Erythroblast (primary cell): ENCODE measurements around the gene YPEL1.
A peak's percentile ranks its signal among the peaks of the same experiment; 100 is the strongest.

ENCODE experiments used
- DNase-seq, 2 experiments: peaks; one replicate each; lab custom pipeline; 2025; lab: John Stamatoyannopoulos, UW
- GATA1 ChIP-seq: IDR thresholded peaks from 2 replicates; pipeline ENCODE4 v1.6.1; 2011; ENCODE audit warnings: low read depth, mild to moderate bottlenecking, control low read depth, low read length, moderate library complexity
- POLR2A ChIP-seq: IDR thresholded peaks from 2 replicates; pipeline ENCODE4 v1.6.1; 2011; ENCODE audit warnings: mild to moderate bottlenecking, low read length

The YPEL1 gene

GRCh38 chr22:21735200-21736083, at the start of gene YPEL1:
YPEL1 (minus strand) TSS chr22:21735794; CDS start chr22:21710744, 25,050 bp downstream.
- TF ChIP-seq POLR2A (peak; percentile 26), GATA1 (no peak)
- peak; percentile 96 for DNase-seq

DNA sequence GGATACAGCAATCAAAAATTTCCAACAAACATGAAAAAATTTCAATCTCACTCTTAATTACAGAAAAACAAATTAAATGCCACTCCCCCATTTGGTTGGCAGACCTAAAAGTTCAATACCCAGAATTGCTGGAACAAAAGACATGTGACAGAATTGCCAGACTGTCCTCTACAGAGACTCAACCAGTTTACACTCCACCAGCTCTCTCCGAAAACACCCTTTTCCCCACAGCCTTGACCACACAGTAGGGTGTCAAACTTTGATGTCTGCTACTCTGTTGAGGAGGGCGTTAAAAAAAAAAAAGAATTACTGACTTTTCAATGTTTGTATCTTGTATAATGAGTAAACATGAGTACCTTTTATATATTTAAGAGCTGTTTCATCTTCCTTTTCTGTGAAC, 44.7 kb upstream of the YPEL1 start:
- TF ChIP-seq POLR2A (no peak), GATA1 (no peak)
- DNase-seq = no peak

DNA sequence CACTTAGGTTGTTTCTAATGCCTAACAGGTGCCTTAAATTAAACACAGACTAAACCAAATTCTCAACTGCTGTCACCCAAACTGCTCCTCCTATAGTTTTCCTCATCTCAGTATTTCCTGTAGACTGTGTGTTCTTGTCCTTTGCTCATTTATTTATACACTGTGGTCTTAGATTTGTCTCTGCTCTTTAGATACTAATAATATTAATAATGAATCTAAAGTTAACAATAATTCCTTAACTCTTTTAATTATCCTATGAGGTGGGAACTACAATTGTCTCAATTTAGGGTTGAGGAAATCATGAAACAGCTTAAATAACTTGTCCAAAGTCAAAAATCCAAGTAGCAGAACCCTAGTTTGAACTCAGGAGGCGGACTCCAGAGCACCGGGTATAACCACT, 43.9 kb upstream of the YPEL1 start:
- TF ChIP-seq GATA1 (no peak), POLR2A (no peak)
- DNase-seq = no peak

DNA sequence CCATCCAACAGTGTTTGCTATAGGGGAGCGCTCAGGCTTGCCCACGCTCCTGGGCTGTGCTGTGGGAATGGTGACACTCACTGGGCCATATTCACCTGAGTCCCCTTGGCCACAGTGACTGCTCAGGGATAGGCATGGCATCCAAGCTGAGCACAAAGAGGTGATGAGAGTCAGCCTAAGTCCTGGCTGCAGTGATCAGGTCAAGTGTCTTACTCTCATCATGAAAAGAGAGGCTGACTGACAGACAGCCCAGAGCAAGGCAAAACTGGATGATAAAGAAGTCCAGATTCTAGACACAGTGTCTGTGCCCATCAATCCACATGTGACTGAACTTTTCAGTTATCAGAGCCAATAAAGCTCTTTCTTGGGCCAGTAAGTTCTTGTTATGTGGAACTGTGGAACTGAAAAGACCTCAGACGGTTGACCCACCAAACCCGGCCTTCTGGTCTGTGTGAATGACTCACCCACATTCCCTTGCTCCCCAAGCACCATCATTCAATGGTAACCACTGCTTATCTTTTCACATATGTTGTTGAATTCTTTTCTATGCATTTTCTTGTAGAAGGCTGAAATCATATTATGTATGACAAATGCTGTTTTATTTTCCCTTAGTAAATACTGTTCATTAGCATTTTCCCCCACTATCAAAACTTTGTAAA, 43.2 kb upstream of the YPEL1 start:
- DNase-seq = peak in 1 of 2 experiments; percentile 12
- TF ChIP-seq POLR2A (no peak), GATA1 (no peak)

DNA sequence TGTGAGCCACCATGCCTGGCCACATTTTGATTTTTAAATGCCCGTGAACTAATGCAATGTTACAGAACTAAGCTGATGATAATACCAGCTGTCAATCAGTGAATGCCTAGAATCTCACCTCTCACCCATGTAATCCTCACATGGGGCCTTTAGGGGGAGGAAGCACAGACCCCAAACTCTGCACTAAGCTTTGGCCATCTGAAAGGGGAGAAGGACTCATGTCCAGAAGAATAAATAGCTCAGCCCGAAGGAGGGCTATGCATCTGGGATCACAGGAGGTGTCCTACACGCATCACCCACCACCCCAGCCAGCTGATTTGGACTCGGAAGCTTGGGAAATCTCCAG, 36.0 kb upstream of the YPEL1 start:
- TF ChIP-seq GATA1 (no peak), POLR2A (no peak)
- DNase-seq = no peak

- no peak for DNase-seq
- TF ChIP-seq GATA1 (no peak), POLR2A (no peak)
These were observed 32.8 kb upstream of the YPEL1 start for GRCh38 chr22:21768435-21768834.

DNA sequence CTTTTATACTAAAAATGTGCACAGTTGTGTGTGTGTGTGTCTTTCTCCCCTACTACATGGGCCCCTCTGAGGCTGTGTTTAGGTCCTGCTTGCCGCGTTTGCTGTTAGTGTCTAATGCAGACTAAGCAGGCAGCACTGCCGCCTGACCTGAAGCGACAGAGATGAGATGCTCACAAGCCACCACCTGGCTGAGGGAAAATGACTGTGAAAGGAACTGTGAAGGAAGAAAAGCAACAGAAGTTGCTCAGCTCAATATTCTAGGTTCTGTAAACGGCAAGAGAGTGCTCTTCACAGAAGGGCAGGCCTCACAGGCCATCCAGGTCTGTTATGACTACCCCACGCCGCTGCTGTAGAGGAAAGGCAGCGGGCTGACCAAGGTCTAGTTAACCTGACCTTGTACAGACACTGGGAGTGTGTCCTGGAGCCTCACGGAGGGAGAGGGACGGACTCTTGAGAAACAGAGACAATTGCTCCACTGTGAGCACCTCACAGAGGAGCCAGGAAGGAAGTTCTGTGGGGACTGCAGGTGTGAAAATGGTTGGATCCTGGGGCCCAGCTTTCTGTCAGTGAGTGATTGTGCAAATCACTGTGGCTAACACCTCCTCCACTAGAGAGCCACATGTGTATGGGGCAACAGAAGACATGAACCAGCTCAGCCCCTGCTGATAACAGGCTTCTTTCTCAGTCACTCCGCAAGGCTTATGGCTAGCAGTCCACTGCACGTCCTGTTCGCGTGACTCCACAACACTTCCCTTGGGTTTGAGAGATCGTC, 31.3 kb upstream of the YPEL1 start:
- DNase-seq = no peak

DNA sequence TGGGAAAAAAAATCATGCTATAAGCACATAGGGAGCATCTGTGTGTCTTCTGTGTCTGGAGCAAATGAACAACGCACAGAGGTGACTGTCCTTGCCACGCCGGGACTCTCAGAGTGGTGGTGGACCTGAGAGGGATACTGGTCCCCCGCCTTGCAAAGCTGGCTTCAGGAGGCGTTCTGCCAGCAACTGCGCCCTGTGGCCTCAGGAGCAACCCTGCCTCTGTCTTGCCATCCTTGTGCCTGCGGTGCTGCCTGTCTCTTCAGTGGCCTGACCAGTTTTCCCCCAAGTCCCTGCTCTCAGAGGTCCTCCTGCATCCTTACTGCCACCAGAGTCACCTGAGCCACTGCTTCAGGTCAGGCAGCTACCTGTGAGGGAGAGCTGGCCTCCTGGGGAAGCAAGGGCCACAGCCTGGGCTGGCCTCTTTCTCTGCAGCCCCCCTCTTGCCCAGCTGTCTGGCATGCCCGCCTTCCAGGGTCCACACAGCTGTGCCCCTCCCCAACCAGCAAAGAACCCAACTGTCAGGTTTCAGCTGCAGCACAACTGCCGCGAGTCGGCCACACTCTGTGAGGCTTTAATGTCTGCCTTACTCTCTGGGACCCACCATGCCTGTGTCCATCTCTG, 30.4 kb upstream of the YPEL1 start:
- TF ChIP-seq POLR2A = no peak
- no peak for TF ChIP-seq GATA1
- no peak for DNase-seq

More for the DNA sequence above, 31.3 kb upstream of the YPEL1 start:
- TF ChIP-seq GATA1 (no peak), POLR2A (no peak)

GRCh38 chr22:21764038-21764804, 28.6 kb upstream of the YPEL1 start:
- no peak for TF ChIP-seq POLR2A
- no peak for TF ChIP-seq GATA1
- no peak for DNase-seq

GRCh38 chr22:21762712-21763581, 27.4 kb upstream of the YPEL1 start:
- no peak for DNase-seq
- TF ChIP-seq GATA1 (no peak), POLR2A (no peak)

DNA sequence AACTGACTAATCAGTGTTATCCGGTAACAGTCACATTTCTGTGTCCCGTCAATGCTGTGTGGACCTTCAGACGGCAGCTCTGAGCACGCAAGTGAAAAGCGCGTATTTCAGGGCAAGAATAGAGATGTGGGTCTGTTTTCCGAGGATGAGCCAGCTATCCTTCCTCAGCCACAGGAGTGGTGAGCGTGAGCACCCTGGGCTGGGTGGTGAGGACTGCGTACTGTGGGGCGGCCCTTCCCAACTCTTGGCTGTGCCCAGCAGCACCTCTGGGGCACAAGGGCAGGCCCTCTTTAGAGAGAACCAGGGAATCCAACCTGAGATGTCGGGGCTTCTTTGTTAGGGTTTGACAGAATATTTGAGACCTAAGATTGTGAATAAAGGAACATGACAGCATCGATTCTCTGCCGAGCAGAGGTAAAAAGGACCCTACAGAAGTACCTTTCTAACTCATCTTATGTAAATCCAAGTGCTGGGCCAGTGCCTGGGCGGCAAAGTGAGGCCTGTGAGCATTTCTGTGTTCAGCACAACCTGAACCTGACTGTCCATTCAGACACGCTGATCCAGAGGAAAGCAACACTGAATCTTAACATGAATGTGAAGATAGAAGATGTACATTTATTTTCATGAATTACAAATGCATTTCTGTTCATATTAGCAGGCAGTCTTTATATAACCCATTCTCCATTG, 26.5 kb upstream of the YPEL1 start:
- TF ChIP-seq GATA1 = no peak
- no peak for TF ChIP-seq POLR2A
- DNase-seq = no peak
